Glomerular visceral epithelial cell (primary cell): ENCODE measurements around the gene NR6A1.

Source experiments
- DNase-seq: peaks from one replicate; pipeline ENCODE4 v3.0.0-alpha.2; 2016; ENCODE audit errors: extremely low spot score

The NR6A1 gene

GRCh38 chr9:124724415-124725067 lies 46.6 kb downstream of the NR6A1 start:
- no peak for DNase-seq

- DNase-seq, result no peak
Measured at GRCh38 chr9:124723352-124723751, 47.8 kb downstream of the NR6A1 start.

GRCh38 chr9:124721109-124721906 lies 49.8 kb downstream of the NR6A1 start:
- DNase-seq, result no peak

GRCh38 chr9:124720429-124721108 lies 50.5 kb downstream of the NR6A1 start:
- DNase-seq, result no peak

- no peak for DNase-seq
Measured at GRCh38 chr9:124718928-124719327, 52.2 kb downstream of the NR6A1 start.

- DNase-seq, result no peak
Measured at GRCh38 chr9:124717597-124717996, 53.5 kb downstream of the NR6A1 start.

GRCh38 chr9:124716808-124717207 lies 54.3 kb downstream of the NR6A1 start:
- DNase-seq, result no peak

GRCh38 chr9:124710766-124711165 lies 60.3 kb downstream of the NR6A1 start:
- DNase-seq, result no peak

GRCh38 chr9:124709292-124709690 lies 61.8 kb downstream of the NR6A1 start:
- DNase-seq, result no peak

GRCh38 chr9:124708633-124709291 lies 62.3 kb downstream of the NR6A1 start:
- no peak for DNase-seq

GRCh38 chr9:124708074-124708473 lies 63.0 kb downstream of the NR6A1 start:
- DNase-seq, result no peak

GRCh38 chr9:124707666-124708065 lies 63.4 kb downstream of the NR6A1 start:
- no peak for DNase-seq

GRCh38 chr9:124706685-124707084 lies 64.4 kb downstream of the NR6A1 start:
- DNase-seq, result no peak

GRCh38 chr9:124699575-124699974 lies 71.5 kb downstream of the NR6A1 start:
- DNase-seq, result no peak

- peak; percentile 81 for DNase-seq
Measured at GRCh38 chr9:124698265-124698664, 72.8 kb downstream of the NR6A1 start.

GRCh38 chr9:124697326-124698200 lies 73.5 kb downstream of the NR6A1 start:
- DNase-seq, result peak; percentile 66

- DNase-seq, result peak; percentile 63
Measured at GRCh38 chr9:124696101-124696500, 75.0 kb downstream of the NR6A1 start.

- DNase-seq, result peak; percentile 86
Measured at GRCh38 chr9:124695280-124695890, 75.7 kb downstream of the NR6A1 start.

GRCh38 chr9:124694414-124695279 lies 76.5 kb downstream of the NR6A1 start:
- no peak for DNase-seq

GRCh38 chr9:124693403-124693802 lies 77.7 kb downstream of the NR6A1 start:
- DNase-seq, result no peak
